HG03280 (cell line): Measurements from ENCODE around the gene UBE2D2.
A peak's percentile ranks its signal among the peaks of the same experiment; 100 is the strongest.
"Not testable (repeated sequence)": the region's sequence is repeated elsewhere in the genome, so short reads cannot be mapped to it uniquely, and the experiment has no call there.

Experiments
- ATAC-seq: cut with Tn5 transposase; IDR thresholded peaks from one replicate; pipeline ENCODE4 v1.9.1; 2021; ENCODE audit warnings: mild to moderate bottlenecking, moderate library complexity; ENCODE audit not compliant: unreplicated experiment

UBE2D2 gene

GRCh38 chr5:139578325-139578724 is 17.2 kb downstream of the UBE2D2 start:
- no peak for ATAC-seq

- ATAC-seq: not testable (repeated sequence)
Observed at GRCh38 chr5:139582181-139582580, 21.0 kb downstream of the UBE2D2 start.

GRCh38 chr5:139584137-139584536 is 23.0 kb downstream of the UBE2D2 start:
- no peak for ATAC-seq

- not testable (repeated sequence) for ATAC-seq
Observed at GRCh38 chr5:139588116-139588515, 27.0 kb downstream of the UBE2D2 start.

GRCh38 chr5:139588962-139589361 is 27.8 kb downstream of the UBE2D2 start:
- ATAC-seq: no peak

GRCh38 chr5:139592289-139592688 is 31.1 kb downstream of the UBE2D2 start:
- no peak for ATAC-seq

- not testable (repeated sequence) for ATAC-seq
Observed at GRCh38 chr5:139593076-139593475, 31.9 kb downstream of the UBE2D2 start.

GRCh38 chr5:139593716-139594319 is 32.7 kb downstream of the UBE2D2 start:
- ATAC-seq: no peak

GRCh38 chr5:139597134-139597533 is 36.0 kb downstream of the UBE2D2 start:
- no peak for ATAC-seq

GRCh38 chr5:139598601-139598965 is 37.4 kb downstream of the UBE2D2 start:
- not testable (repeated sequence) for ATAC-seq

- no peak for ATAC-seq
Observed at GRCh38 chr5:139600336-139600949, 39.3 kb downstream of the UBE2D2 start.

- ATAC-seq: no peak
Observed at GRCh38 chr5:139601429-139601828, 40.3 kb downstream of the UBE2D2 start.

- ATAC-seq: not testable (repeated sequence)
Observed at GRCh38 chr5:139601948-139602347, 40.8 kb downstream of the UBE2D2 start.

GRCh38 chr5:139605887-139606286 is 44.7 kb downstream of the UBE2D2 start:
- ATAC-seq: no peak

GRCh38 chr5:139611703-139612584 is 50.8 kb downstream of the UBE2D2 start:
- no peak for ATAC-seq

- ATAC-seq: no peak
Observed at GRCh38 chr5:139619861-139620260, 58.7 kb downstream of the UBE2D2 start.

GRCh38 chr5:139625398-139625797 is 64.3 kb downstream of the UBE2D2 start:
- not testable (repeated sequence) for ATAC-seq

GRCh38 chr5:139630855-139631254 is 69.7 kb downstream of the UBE2D2 start:
- ATAC-seq: no peak

GRCh38 chr5:139631520-139632165 is 70.5 kb downstream of the UBE2D2 start:
- ATAC-seq: no peak

- ATAC-seq: peak; percentile 31
Observed at GRCh38 chr5:139633295-139634027, 72.3 kb downstream of the UBE2D2 start.

GRCh38 chr5:139634028-139634325 is 72.8 kb downstream of the UBE2D2 start:
- no peak for ATAC-seq
